ENCODE results near the gene TBC1D1.

Gene TBC1D1

DNA sequence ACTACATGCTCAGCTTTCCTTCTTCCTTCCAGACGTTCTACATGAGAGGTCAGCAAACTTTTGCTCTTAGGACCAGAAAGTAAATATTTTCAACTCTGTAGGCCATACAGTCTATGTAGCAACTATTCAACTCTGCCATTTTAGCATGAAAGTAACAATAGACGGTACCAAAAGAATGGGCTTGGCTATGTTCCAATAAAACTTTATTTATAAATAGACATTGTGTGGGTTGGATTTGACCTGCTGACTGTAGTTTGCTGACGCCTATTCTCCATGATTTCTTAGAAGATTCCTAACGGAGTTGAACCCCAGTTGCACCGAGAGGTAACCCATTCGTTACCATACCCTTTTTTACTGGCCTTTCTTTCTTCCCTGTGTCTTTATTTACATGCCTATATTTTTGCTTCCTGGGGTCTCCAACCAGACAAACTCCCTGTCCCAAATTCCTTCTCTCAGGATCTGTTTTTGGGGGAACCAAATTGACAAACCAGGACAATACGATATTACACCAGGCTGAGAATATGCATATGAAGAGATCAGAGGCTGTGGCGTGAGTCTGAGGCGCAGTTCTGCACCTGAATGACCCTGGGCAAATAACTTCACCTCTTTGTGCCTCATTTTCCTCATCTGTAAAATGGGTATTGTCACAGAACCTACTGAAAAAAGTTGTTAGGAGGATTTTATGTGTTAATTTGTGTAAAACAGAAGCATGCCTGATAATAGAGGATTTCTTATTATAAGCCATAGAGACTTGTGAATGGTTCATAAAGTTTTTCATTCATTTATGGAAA lies 58.9 kb downstream of the TBC1D1 start:
- in situ Hi-C loops (cut with MboI; ENCODE audit: low pct_unique_long_range_greater_than_20kb, low sequenced_read_pairs, unreplicated experiment) = no loop called here
- DNase-seq (ENCODE audit: low spot score) = no peak
- TF ChIP-seq CTCF (IDR thresholded peaks at IDR 0.05; ENCODE audit: extremely low read depth, insufficient read depth, missing control alignments) = no peak

GRCh38 chr4:37951461-37952352 lies 60.8 kb downstream of the TBC1D1 start:
- in situ Hi-C loops (cut with MboI; ENCODE audit: low pct_unique_long_range_greater_than_20kb, low sequenced_read_pairs, unreplicated experiment) = no loop called here
- no peak for DNase-seq (ENCODE audit: low spot score)
- TF ChIP-seq CTCF (IDR thresholded peaks at IDR 0.05; ENCODE audit: extremely low read depth, insufficient read depth, missing control alignments) = no peak

DNA sequence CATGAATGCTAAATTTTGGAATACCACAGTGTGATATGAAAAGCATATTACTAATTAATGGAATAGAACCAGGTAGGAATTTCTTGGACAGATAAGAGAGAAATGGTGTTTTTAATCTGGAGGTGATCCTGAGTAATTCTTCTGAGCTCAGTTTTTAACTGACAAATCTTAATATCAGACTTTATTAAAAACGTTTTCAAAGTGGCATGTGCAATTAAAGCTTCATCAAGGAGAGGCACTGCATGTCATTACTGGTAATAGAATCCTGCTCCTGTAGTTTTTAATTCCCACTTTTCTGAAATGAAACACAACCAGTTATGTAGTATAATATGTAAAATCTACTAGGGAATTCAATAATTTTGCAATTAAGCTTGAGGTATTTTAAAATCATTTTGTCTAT lies 62.3 kb downstream of the TBC1D1 start:
- DNase-seq (ENCODE audit: low spot score) = no peak
- no peak for TF ChIP-seq CTCF (IDR thresholded peaks at IDR 0.05; ENCODE audit: extremely low read depth, insufficient read depth, missing control alignments)
- in situ Hi-C loops (cut with MboI; ENCODE audit: low pct_unique_long_range_greater_than_20kb, low sequenced_read_pairs, unreplicated experiment) = no loop called here

- no peak for TF ChIP-seq CTCF (IDR thresholded peaks at IDR 0.05; ENCODE audit: extremely low read depth, insufficient read depth, missing control alignments)
- no peak for DNase-seq (ENCODE audit: low spot score)
- in situ Hi-C loops (cut with MboI; ENCODE audit: low pct_unique_long_range_greater_than_20kb, low sequenced_read_pairs, unreplicated experiment) = no loop called here
These were observed 62.9 kb downstream of the TBC1D1 start for GRCh38 chr4:37953620-37954293.

- in situ Hi-C loops (cut with MboI; ENCODE audit: low pct_unique_long_range_greater_than_20kb, low sequenced_read_pairs, unreplicated experiment) = no loop called here
- TF ChIP-seq CTCF (IDR thresholded peaks at IDR 0.05; ENCODE audit: extremely low read depth, insufficient read depth, missing control alignments) = no peak
- no peak for DNase-seq (ENCODE audit: low spot score)
These were observed 66.1 kb downstream of the TBC1D1 start for GRCh38 chr4:37956941-37957340.

GRCh38 chr4:37958932-37959331 lies 68.0 kb downstream of the TBC1D1 start:
- in situ Hi-C loops (cut with MboI; ENCODE audit: low pct_unique_long_range_greater_than_20kb, low sequenced_read_pairs, unreplicated experiment) = no loop called here
- DNase-seq (ENCODE audit: low spot score) = no peak
- no peak for TF ChIP-seq CTCF (IDR thresholded peaks at IDR 0.05; ENCODE audit: extremely low read depth, insufficient read depth, missing control alignments)

Measured in GM13977 (cell line).